A673 (cell line): ENCODE data around the gene NTN3. TPM values are rescaled to one million over a fixed set of nuclear protein-coding genes. Genes with fewer than 3 reads are reported as not detected.

Experiments
- BruUV-seq: library from RNA; stranded (reverse); fragments of 400-500 nt; replicated peaks from 2 replicates; lab custom pipeline; 2021; lab: Mats Ljungman, UMichigan
- CTCF ChIA-PET: fragments of 300-600 bp; sonication (Branson Sonifier 250); formaldehyde crosslinking; loops from one replicate; lab custom pipeline; 2022; ENCODE audit warnings: antibody characterized with exemption; lab: Charles Lee
- POLR2A ChIA-PET: fragments of 300-600 bp; sonication (Branson Sonifier 250); formaldehyde crosslinking; loops from one replicate; lab custom pipeline; 2022; ENCODE audit warnings: antibody characterized with exemption; ENCODE audit not compliant: low non-redundant PET; lab: Charles Lee
- DNase-seq: peaks from one replicate; pipeline ENCODE4 v3.0.0-alpha.2; 2015; ENCODE audit warnings: low spot score
- H3K27ac ChIP-seq: fragments of 200-600 bp; sonication (generic); 2 replicates; pipeline ENCODE4 v1.5.1; 2016; ENCODE audit warnings: mixed run types, low read depth, mild to moderate bottlenecking, mixed read lengths, antibody characterized with exemption, low read length; ENCODE audit not compliant: poor library complexity, severe bottlenecking
- H3K27me3 ChIP-seq: fragments of 200-600 bp; sonication (generic); replicated peaks from 2 replicates; pipeline ENCODE4 v1.6.1; 2017; ENCODE audit warnings: mixed run types, low read depth, mild to moderate bottlenecking, mixed read lengths, antibody characterized with exemption, low read length; ENCODE audit not compliant: insufficient read depth, poor library complexity
- H3K36me3 ChIP-seq: fragments of 200-600 bp; sonication (generic); 2 replicates; pipeline ENCODE4 v1.6.1; 2016; ENCODE audit warnings: mixed run types, mild to moderate bottlenecking, mixed read lengths, antibody characterized with exemption, low read length; ENCODE audit not compliant: insufficient read depth, poor library complexity, severe bottlenecking
- H3K4me1 ChIP-seq: fragments of 200-600 bp; sonication (generic); 2 replicates; pipeline ENCODE4 v1.6.1; 2017; ENCODE audit warnings: mixed run types, mild to moderate bottlenecking, mixed read lengths, antibody characterized with exemption, low read length; ENCODE audit not compliant: insufficient read depth, poor library complexity, severe bottlenecking
- H3K4me3 ChIP-seq: fragments of 200-600 bp; sonication (generic); 2 replicates; pipeline ENCODE4 v1.5.1; 2016; ENCODE audit warnings: low read depth, mixed run types, mild to moderate bottlenecking, mixed read lengths, low read length; ENCODE audit not compliant: poor library complexity, severe bottlenecking
- H3K9me3 ChIP-seq: fragments of 200-600 bp; sonication (generic); 2 replicates; pipeline ENCODE4 v1.6.1; 2016; ENCODE audit warnings: mixed run types, low read depth, mild to moderate bottlenecking, mixed read lengths, antibody characterized with exemption, low read length; ENCODE audit not compliant: poor library complexity, severe bottlenecking
- EZH2 ChIP-seq: fragments of 200-600 bp; sonication (generic); IDR thresholded peaks from 2 replicates; pipeline ENCODE4 v1.6.1; 2017; ENCODE audit warnings: borderline replicate concordance, low read depth, mild to moderate bottlenecking, mixed read lengths, antibody characterized with exemption, low read length; ENCODE audit not compliant: poor library complexity, severe bottlenecking
- intact Hi-C: fragments of 100-400 bp; cut with micrococcal nuclease; formaldehyde crosslinking; loops from one replicate; pipeline ENCODE4 v1.10.0; 2022; ENCODE audit not compliant: unreplicated experiment
- total RNA-seq: library from RNA; stranded (reverse); gene quantifications from 2 replicates; pipeline ENCODE4 v1.2.3, GENCODE V29; 2021
- TF ChIP-seq, protein P1 (sequence below): fragments of 300-800, 200-600 bp; sonication (generic); conservative IDR thresholded peaks from 2 replicates; pipeline ENCODE4 v1.5.1; 2017; ENCODE audit warnings: low read depth, mild to moderate bottlenecking, antibody characterized with exemption, low read length, moderate library complexity, mixed read lengths

Gene NTN3
- total RNA-seq, 1 experiment from 2014 or later = 1.6 TPM

- no peak for DNase-seq
- intact Hi-C loops = loop anchor here (5.0 kb wide), 1 partner anchor 86 kb away; the partner anchor contains the start of gene ABCA3
- ChIA-PET CTCF (no interaction called here), POLR2A (interaction anchor here (0.6 kb wide), 1 partner anchor 15 kb away, joined by 10 read pairs; no protein-coding TSS in a partner anchor)
- Histone ChIP-seq H3K27me3 (no peaks in the 10 kb centered on the region), H3K4me3 (peak overlapping the region; percentile 100), H3K27ac (peak overlapping the region; percentile 96), H3K36me3 (peaks cover 35% of the 10 kb centered on the region), H3K4me1 (peaks cover 27% of the 10 kb centered on the region), H3K9me3 (no peaks in the 10 kb centered on the region)
- BruUV-seq = no TSS peak
- TF ChIP-seq, protein P1, sequence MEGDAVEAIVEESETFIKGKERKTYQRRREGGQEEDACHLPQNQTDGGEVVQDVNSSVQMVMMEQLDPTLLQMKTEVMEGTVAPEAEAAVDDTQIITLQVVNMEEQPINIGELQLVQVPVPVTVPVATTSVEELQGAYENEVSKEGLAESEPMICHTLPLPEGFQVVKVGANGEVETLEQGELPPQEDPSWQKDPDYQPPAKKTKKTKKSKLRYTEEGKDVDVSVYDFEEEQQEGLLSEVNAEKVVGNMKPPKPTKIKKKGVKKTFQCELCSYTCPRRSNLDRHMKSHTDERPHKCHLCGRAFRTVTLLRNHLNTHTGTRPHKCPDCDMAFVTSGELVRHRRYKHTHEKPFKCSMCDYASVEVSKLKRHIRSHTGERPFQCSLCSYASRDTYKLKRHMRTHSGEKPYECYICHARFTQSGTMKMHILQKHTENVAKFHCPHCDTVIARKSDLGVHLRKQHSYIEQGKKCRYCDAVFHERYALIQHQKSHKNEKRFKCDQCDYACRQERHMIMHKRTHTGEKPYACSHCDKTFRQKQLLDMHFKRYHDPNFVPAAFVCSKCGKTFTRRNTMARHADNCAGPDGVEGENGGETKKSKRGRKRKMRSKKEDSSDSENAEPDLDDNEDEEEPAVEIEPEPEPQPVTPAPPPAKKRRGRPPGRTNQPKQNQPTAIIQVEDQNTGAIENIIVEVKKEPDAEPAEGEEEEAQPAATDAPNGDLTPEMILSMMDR = no peak
- TF ChIP-seq EZH2 = no peak
Measured at GRCh38 chr16:2428784-2429033, 42.4 kb upstream of the NTN3 start.

GRCh38 chr16:2429034-2429770, 41.9 kb upstream of the NTN3 start, which contains the start of gene CCNF:
CCNF (plus strand) TSS chr16:2429447; CDS start chr16:2429482, 35 bp downstream.
- intact Hi-C loops = loop anchor here (5.0 kb wide), 1 partner anchor 87 kb away; the partner anchor contains the start of gene ABCA3
- ChIA-PET POLR2A (interaction anchor here (0.6 kb wide), 1 partner anchor 16 kb away, joined by 10 read pairs; no protein-coding TSS in a partner anchor), CTCF (interaction anchor here (0.6 kb wide), 1 partner anchor 69 kb away, joined by 5 read pairs; no protein-coding TSS in a partner anchor)
- H3K27me3 ChIP-seq = no peaks in the 10 kb centered on the region
- TF ChIP-seq, protein P1 = no peak
- TF ChIP-seq EZH2 = no peak
- H3K27ac ChIP-seq = peak within 1 kb of the TSS; percentile 96
- peaks cover 40% of the 10 kb centered on the region for H3K36me3 ChIP-seq
- no TSS peak for BruUV-seq
- peaks cover 27% of the 10 kb centered on the region for H3K4me1 ChIP-seq
- no peaks in the 10 kb centered on the region for H3K9me3 ChIP-seq
- peak; percentile 98 for DNase-seq
- H3K4me3 ChIP-seq = peak within 1 kb of the TSS; percentile 100

GRCh38 chr16:2429771-2430663, 41.1 kb upstream of the NTN3 start:
- intact Hi-C loops = loop anchor here (5.0 kb wide), 1 partner anchor 88 kb away; the partner anchor contains the start of gene ABCA3
- Histone ChIP-seq H3K27ac (peak overlapping the region; percentile 96), H3K27me3 (no peaks in the 10 kb centered on the region), H3K36me3 (peaks cover 44% of the 10 kb centered on the region), H3K4me1 (peaks cover 27% of the 10 kb centered on the region), H3K9me3 (no peaks in the 10 kb centered on the region), H3K4me3 (peak overlapping the region; percentile 100)
- TF ChIP-seq, protein P1 = peak; percentile 23; the same call in 1 of the 2 replicates
- no peak for TF ChIP-seq EZH2
- BruUV-seq = TSS peak; percentile 45
- POLR2A ChIA-PET = no interaction called here
- peak; percentile 40 for DNase-seq
- CTCF ChIA-PET = interaction anchor here (1.0 kb wide), 1 partner anchor 72 kb away, joined by 4 read pairs; no protein-coding TSS in a partner anchor
